VCaP (cell line): ENCODE results near the gene GRAMD1A.
A peak's percentile ranks its signal among the peaks of the same experiment; 100 is the strongest.
"Not testable (repeated sequence)": the region's sequence is repeated elsewhere in the genome, so short reads cannot be mapped to it uniquely, and the experiment has no call there.

ENCODE experiments used
- H3K27ac ChIP-seq: fragments of 450-650 bp; 2 replicates; pipeline ENCODE4 v1.5.1; 2017
- CTCF ChIP-seq: fragments of 450-650 bp; conservative IDR thresholded peaks from 2 replicates; pipeline ENCODE4 v1.5.1; 2017; ENCODE audit warnings: mild to moderate bottlenecking, moderate library complexity

The GRAMD1A gene

GRCh38 chr19:35009424-35010415 lies 9.6 kb downstream of the GRAMD1A start:
- TF ChIP-seq CTCF = no peak
- H3K27ac ChIP-seq = no peak overlapping the region

GRCh38 chr19:35011091-35011689 lies 11.1 kb downstream of the GRAMD1A start:
- H3K27ac ChIP-seq = no peak overlapping the region
- TF ChIP-seq CTCF = no peak

GRCh38 chr19:35011737-35012682 lies 11.9 kb downstream of the GRAMD1A start:
- TF ChIP-seq CTCF = no peak
- no peak overlapping the region for H3K27ac ChIP-seq

- H3K27ac ChIP-seq = no peak overlapping the region
- peak; percentile 94 for TF ChIP-seq CTCF
These were observed 13.1 kb downstream of the GRAMD1A start for GRCh38 chr19:35013041-35013819.

- H3K27ac ChIP-seq = no peak overlapping the region
- no peak for TF ChIP-seq CTCF
These were observed 14.0 kb downstream of the GRAMD1A start for GRCh38 chr19:35013820-35014754.

GRCh38 chr19:35014774-35015173 lies 14.7 kb downstream of the GRAMD1A start:
- H3K27ac ChIP-seq = not testable (repeated sequence)
